Measurements from ENCODE around the gene WDPCP.
"Not testable (repeated sequence)": the region's sequence is repeated elsewhere in the genome, so short reads cannot be mapped to it uniquely, and the experiment has no call there.

Gene WDPCP

DNA sequence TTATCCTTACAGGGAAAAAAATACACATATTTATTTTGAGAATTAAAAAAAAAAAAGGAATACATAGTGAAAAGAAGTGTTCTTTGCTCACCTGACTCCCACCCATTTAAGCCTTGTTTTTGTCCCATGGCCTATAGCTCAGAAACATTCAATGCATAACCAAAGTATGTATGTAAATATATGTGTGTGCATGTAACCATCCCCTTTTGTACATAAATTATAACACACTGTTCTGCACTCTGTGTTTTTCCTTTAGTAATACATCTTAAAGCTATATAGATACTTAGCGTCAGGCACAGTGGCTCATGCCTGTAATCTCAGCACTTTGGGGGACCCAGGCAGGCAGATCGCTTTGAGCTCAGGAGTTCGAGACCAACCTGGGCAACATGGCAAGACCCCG lies 22.2 kb upstream of the WDPCP start:
- Histone ChIP-seq H3K4me3 (ENCODE audit: insufficient read depth in 1 of 2, low read depth in 1 of 2, low read length in 2 of 2) (no peak overlapping the region), H3K4me1 (ENCODE audit: control insufficient read depth, insufficient read depth, low read depth, low read length) (peaks cover 6% of the 10 kb centered on the region), H3K9me3 (ENCODE audit: control insufficient read depth, low read length) (no peaks in the 10 kb centered on the region), H3K27me3 (ENCODE audit: control insufficient read depth in 1 of 2, insufficient read depth in 1 of 2, low read length in 2 of 2) (no peaks in the 10 kb centered on the region), H3K79me1 (replicated peaks; ENCODE audit: low read length, poor library complexity, severe bottlenecking) (no peaks in the 10 kb centered on the region), H3K27ac (ENCODE audit: low read length, poor library complexity, severe bottlenecking) (no peak overlapping the region), H3K36me3 (ENCODE audit: control insufficient read depth in 1 of 2, insufficient read depth in 2 of 2, low read depth in 1 of 2, low read length in 2 of 2) (peaks cover 9 to 19% of the 10 kb centered on the region in 2 experiments), H3K23ac (ENCODE audit: low read length in 2 of 2) (no peak overlapping the region), H3K4ac (ENCODE audit: low read depth in 1 of 2, low read length in 2 of 2) (no peak overlapping the region), H4K91ac (ENCODE audit: low read length) (no peak overlapping the region), H2AFZ (ENCODE audit: low read depth, low read length) (no peak overlapping the region), H3K18ac (ENCODE audit: low read depth in 1 of 2, low read length in 2 of 2) (no peak overlapping the region), H2BK12ac (ENCODE audit: low read length in 2 of 2) (no peak overlapping the region), H2BK5ac (ENCODE audit: low read depth, low read length, poor library complexity, severe bottlenecking) (no peak overlapping the region), H3K9ac (ENCODE audit: low read length) (no peak overlapping the region), H2BK120ac (ENCODE audit: low read depth, low read length) (no peak overlapping the region), H3K4me2 (ENCODE audit: low read length, poor library complexity, severe bottlenecking) (no peak overlapping the region), H3K14ac (ENCODE audit: low read length in 2 of 2) (no peak overlapping the region), H2BK15ac (ENCODE audit: low read depth, poor library complexity, severe bottlenecking) (no peak overlapping the region), H2AK5ac (ENCODE audit: low read length, severe bottlenecking) (no peak overlapping the region), H4K8ac (ENCODE audit: low read length) (no peak overlapping the region)
- no peak for DNase-seq
- 87% methylated on average over 4 of the region's 4 CpGs for WGBS

GRCh38 chr2:63608865-63609264 lies 20.6 kb upstream of the WDPCP start:
- not testable (repeated sequence) for H3K14ac ChIP-seq (ENCODE audit: low read length in 2 of 2); H3K4me1 ChIP-seq (ENCODE audit: control insufficient read depth, insufficient read depth, low read depth, low read length); H3K18ac ChIP-seq (ENCODE audit: low read depth in 1 of 2, low read length in 2 of 2); H3K23ac ChIP-seq (ENCODE audit: low read length in 2 of 2); H3K27me3 ChIP-seq (ENCODE audit: control insufficient read depth in 1 of 2, insufficient read depth in 1 of 2, low read length in 2 of 2); H2BK12ac ChIP-seq (ENCODE audit: low read length in 2 of 2); H3K79me1 ChIP-seq (replicated peaks; ENCODE audit: low read length, poor library complexity, severe bottlenecking); H3K27ac ChIP-seq (ENCODE audit: low read length, poor library complexity, severe bottlenecking); H2AK5ac ChIP-seq (ENCODE audit: low read length, severe bottlenecking); H2AFZ ChIP-seq (ENCODE audit: low read depth, low read length); H2BK15ac ChIP-seq (ENCODE audit: low read depth, poor library complexity, severe bottlenecking); H4K91ac ChIP-seq (ENCODE audit: low read length); H3K4me3 ChIP-seq (ENCODE audit: insufficient read depth in 1 of 2, low read depth in 1 of 2, low read length in 2 of 2); H4K8ac ChIP-seq (ENCODE audit: low read length); H3K9me3 ChIP-seq (ENCODE audit: control insufficient read depth, low read length); H3K4ac ChIP-seq (ENCODE audit: low read depth in 1 of 2, low read length in 2 of 2); H2BK120ac ChIP-seq (ENCODE audit: low read depth, low read length); DNase-seq; H3K4me2 ChIP-seq (ENCODE audit: low read length, poor library complexity, severe bottlenecking); H2BK5ac ChIP-seq (ENCODE audit: low read depth, low read length, poor library complexity, severe bottlenecking)
- peaks cover 13 to 36% of the 10 kb centered on the region in 2 experiments for H3K36me3 ChIP-seq (ENCODE audit: control insufficient read depth in 1 of 2, insufficient read depth in 2 of 2, low read depth in 1 of 2, low read length in 2 of 2)
- 81% methylated on average over 7 of the region's 8 CpGs for WGBS
- peak overlapping the region; percentile 0 for H3K9ac ChIP-seq (ENCODE audit: low read length)

DNA sequence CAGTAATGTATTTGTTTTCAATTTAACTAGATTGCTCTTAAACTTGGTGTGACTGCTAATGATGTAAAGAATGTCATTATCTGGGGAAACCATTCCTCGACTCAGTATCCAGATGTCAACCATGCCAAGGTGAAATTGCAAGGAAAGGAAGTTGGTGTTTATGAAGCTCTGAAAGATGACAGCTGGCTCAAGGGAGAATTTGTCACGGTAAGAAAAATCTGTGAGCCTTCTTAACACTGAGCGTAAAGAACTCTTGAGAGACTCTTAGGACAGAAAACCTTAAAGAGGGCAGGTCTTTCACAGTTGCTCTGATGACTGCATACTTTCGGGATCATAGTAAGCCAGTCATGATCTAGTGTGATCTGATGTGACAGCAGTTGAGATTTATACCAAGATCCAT lies 16.4 kb upstream of the WDPCP start:
- H3K27me3 ChIP-seq (ENCODE audit: control insufficient read depth in 1 of 2, insufficient read depth in 1 of 2, low read length in 2 of 2) = no peaks in the 10 kb centered on the region
- no peak overlapping the region for H4K8ac ChIP-seq (ENCODE audit: low read length)
- WGBS = 94% methylated on average over 4 of the region's 4 CpGs

GRCh38 chr2:63600881-63601460 lies 12.7 kb upstream of the WDPCP start:
- Histone ChIP-seq H2BK12ac (ENCODE audit: low read length in 2 of 2) (no peak overlapping the region), H3K9ac (ENCODE audit: low read length) (no peak overlapping the region), H3K4ac (ENCODE audit: low read depth in 1 of 2, low read length in 2 of 2) (no peak overlapping the region), H2BK120ac (ENCODE audit: low read depth, low read length) (no peak overlapping the region), H2BK5ac (ENCODE audit: low read depth, low read length, poor library complexity, severe bottlenecking) (no peak overlapping the region), H2AK5ac (ENCODE audit: low read length, severe bottlenecking) (no peak overlapping the region), H2AFZ (ENCODE audit: low read depth, low read length) (no peak overlapping the region), H3K36me3 (ENCODE audit: control insufficient read depth in 1 of 2, insufficient read depth in 2 of 2, low read depth in 1 of 2, low read length in 2 of 2) (peaks cover 11 to 92% of the 10 kb centered on the region in 2 experiments), H3K4me3 (ENCODE audit: insufficient read depth in 1 of 2, low read depth in 1 of 2, low read length in 2 of 2) (no peak overlapping the region), H3K23ac (ENCODE audit: low read length in 2 of 2) (no peak overlapping the region), H3K9me3 (ENCODE audit: control insufficient read depth, low read length) (no peaks in the 10 kb centered on the region), H3K27me3 (ENCODE audit: control insufficient read depth in 1 of 2, insufficient read depth in 1 of 2, low read length in 2 of 2) (no peaks in the 10 kb centered on the region), H3K4me2 (ENCODE audit: low read length, poor library complexity, severe bottlenecking) (no peak overlapping the region), H4K8ac (ENCODE audit: low read length) (no peak overlapping the region), H3K27ac (ENCODE audit: low read length, poor library complexity, severe bottlenecking) (no peak overlapping the region), H3K18ac (ENCODE audit: low read depth in 1 of 2, low read length in 2 of 2) (no peak overlapping the region), H3K4me1 (ENCODE audit: control insufficient read depth, insufficient read depth, low read depth, low read length) (no peaks in the 10 kb centered on the region), H4K91ac (ENCODE audit: low read length) (no peak overlapping the region), H3K14ac (ENCODE audit: low read length in 2 of 2) (no peak overlapping the region), H2BK15ac (ENCODE audit: low read depth, poor library complexity, severe bottlenecking) (no peak overlapping the region), H3K79me1 (replicated peaks; ENCODE audit: low read length, poor library complexity, severe bottlenecking) (peaks cover 12% of the 10 kb centered on the region)
- 86% methylated on average over 1 of the region's 1 CpG for WGBS
- DNase-seq = no peak

More for the DNA sequence above, 16.4 kb upstream of the WDPCP start:
- no peak overlapping the region for H2BK120ac ChIP-seq (ENCODE audit: low read depth, low read length)
- DNase-seq = no peak
- no peaks in the 10 kb centered on the region for H3K4me1 ChIP-seq (ENCODE audit: control insufficient read depth, insufficient read depth, low read depth, low read length)
- H3K14ac ChIP-seq (ENCODE audit: low read length in 2 of 2) = no peak overlapping the region
- H3K23ac ChIP-seq (ENCODE audit: low read length in 2 of 2) = no peak overlapping the region
- H2AFZ ChIP-seq (ENCODE audit: low read depth, low read length) = no peak overlapping the region
- H2BK12ac ChIP-seq (ENCODE audit: low read length in 2 of 2) = no peak overlapping the region
- H3K18ac ChIP-seq (ENCODE audit: low read depth in 1 of 2, low read length in 2 of 2) = no peak overlapping the region
- no peak overlapping the region for H3K4me3 ChIP-seq (ENCODE audit: insufficient read depth in 1 of 2, low read depth in 1 of 2, low read length in 2 of 2)
- H2BK5ac ChIP-seq (ENCODE audit: low read depth, low read length, poor library complexity, severe bottlenecking) = no peak overlapping the region
- no peak overlapping the region for H3K4ac ChIP-seq (ENCODE audit: low read depth in 1 of 2, low read length in 2 of 2)
- no peak overlapping the region for H4K91ac ChIP-seq (ENCODE audit: low read length)
- H3K36me3 ChIP-seq (ENCODE audit: control insufficient read depth in 1 of 2, insufficient read depth in 2 of 2, low read depth in 1 of 2, low read length in 2 of 2) = peaks cover 19 to 75% of the 10 kb centered on the region in 2 experiments
- H3K79me1 ChIP-seq (replicated peaks; ENCODE audit: low read length, poor library complexity, severe bottlenecking) = peaks cover 6% of the 10 kb centered on the region
- no peak overlapping the region for H2BK15ac ChIP-seq (ENCODE audit: low read depth, poor library complexity, severe bottlenecking)
- no peak overlapping the region for H3K4me2 ChIP-seq (ENCODE audit: low read length, poor library complexity, severe bottlenecking)
- no peaks in the 10 kb centered on the region for H3K9me3 ChIP-seq (ENCODE audit: control insufficient read depth, low read length)
- H3K9ac ChIP-seq (ENCODE audit: low read length) = no peak overlapping the region
- H3K27ac ChIP-seq (ENCODE audit: low read length, poor library complexity, severe bottlenecking) = no peak overlapping the region
- H2AK5ac ChIP-seq (ENCODE audit: low read length, severe bottlenecking) = no peak overlapping the region

Measured in mesenchymal stem cell (in vitro differentiated cells and primary cell).